ENCODE data around the gene TMPRSS6. TPM values are rescaled to one million over a fixed set of nuclear protein-coding genes. Genes with fewer than 3 reads are reported as not detected.

TMPRSS6 gene
- total RNA-seq, 6 experiments from 2014 or later, result not detected

- TF ChIP-seq, protein P1, sequence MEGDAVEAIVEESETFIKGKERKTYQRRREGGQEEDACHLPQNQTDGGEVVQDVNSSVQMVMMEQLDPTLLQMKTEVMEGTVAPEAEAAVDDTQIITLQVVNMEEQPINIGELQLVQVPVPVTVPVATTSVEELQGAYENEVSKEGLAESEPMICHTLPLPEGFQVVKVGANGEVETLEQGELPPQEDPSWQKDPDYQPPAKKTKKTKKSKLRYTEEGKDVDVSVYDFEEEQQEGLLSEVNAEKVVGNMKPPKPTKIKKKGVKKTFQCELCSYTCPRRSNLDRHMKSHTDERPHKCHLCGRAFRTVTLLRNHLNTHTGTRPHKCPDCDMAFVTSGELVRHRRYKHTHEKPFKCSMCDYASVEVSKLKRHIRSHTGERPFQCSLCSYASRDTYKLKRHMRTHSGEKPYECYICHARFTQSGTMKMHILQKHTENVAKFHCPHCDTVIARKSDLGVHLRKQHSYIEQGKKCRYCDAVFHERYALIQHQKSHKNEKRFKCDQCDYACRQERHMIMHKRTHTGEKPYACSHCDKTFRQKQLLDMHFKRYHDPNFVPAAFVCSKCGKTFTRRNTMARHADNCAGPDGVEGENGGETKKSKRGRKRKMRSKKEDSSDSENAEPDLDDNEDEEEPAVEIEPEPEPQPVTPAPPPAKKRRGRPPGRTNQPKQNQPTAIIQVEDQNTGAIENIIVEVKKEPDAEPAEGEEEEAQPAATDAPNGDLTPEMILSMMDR (IDR thresholded peaks at IDR 0.05), result no peak
- Mint-ChIP-seq H3K4me1 (ENCODE audit: low read depth) (peaks cover 14% of the 10 kb centered on the region), H3K9me3 (no peaks in the 10 kb centered on the region), H3K36me3 (ENCODE audit: low read depth) (no peaks in the 10 kb centered on the region), H3K27ac (no peak overlapping the region), H3K27me3 (ENCODE audit: insufficient read depth) (peaks cover 39% of the 10 kb centered on the region), H3K4me3 (no peak overlapping the region)
- no peak for DNase-seq
Observed at GRCh38 chr22:37084385-37084784, 25.1 kb downstream of the TMPRSS6 start.

- no peaks in the 10 kb centered on the region for H3K9me3 Mint-ChIP-seq
- no peaks in the 10 kb centered on the region for H3K36me3 Mint-ChIP-seq (ENCODE audit: low read depth)
- DNase-seq, result no peak
Observed at GRCh38 chr22:37083914-37084313, 25.6 kb downstream of the TMPRSS6 start.

GRCh38 chr22:37082251-37082873, 27.2 kb downstream of the TMPRSS6 start:
- Mint-ChIP-seq H3K4me3 (no peak overlapping the region), H3K36me3 (ENCODE audit: low read depth) (no peaks in the 10 kb centered on the region), H3K27ac (no peak overlapping the region), H3K9me3 (no peaks in the 10 kb centered on the region), H3K4me1 (ENCODE audit: low read depth) (peaks cover 15% of the 10 kb centered on the region), H3K27me3 (ENCODE audit: insufficient read depth) (peaks cover 40% of the 10 kb centered on the region)
- no peak for DNase-seq
- TF ChIP-seq, protein P1 (IDR thresholded peaks at IDR 0.05), result no peak

More at GRCh38 chr22:37083914-37084313, 25.6 kb downstream of the TMPRSS6 start:
- no peak overlapping the region for H3K27ac Mint-ChIP-seq
- peaks cover 18% of the 10 kb centered on the region for H3K4me1 Mint-ChIP-seq (ENCODE audit: low read depth)
- H3K4me3 Mint-ChIP-seq, result no peak overlapping the region
- TF ChIP-seq, protein P1 (IDR thresholded peaks at IDR 0.05), result no peak
- H3K27me3 Mint-ChIP-seq (ENCODE audit: insufficient read depth), result peaks cover 44% of the 10 kb centered on the region

DNA sequence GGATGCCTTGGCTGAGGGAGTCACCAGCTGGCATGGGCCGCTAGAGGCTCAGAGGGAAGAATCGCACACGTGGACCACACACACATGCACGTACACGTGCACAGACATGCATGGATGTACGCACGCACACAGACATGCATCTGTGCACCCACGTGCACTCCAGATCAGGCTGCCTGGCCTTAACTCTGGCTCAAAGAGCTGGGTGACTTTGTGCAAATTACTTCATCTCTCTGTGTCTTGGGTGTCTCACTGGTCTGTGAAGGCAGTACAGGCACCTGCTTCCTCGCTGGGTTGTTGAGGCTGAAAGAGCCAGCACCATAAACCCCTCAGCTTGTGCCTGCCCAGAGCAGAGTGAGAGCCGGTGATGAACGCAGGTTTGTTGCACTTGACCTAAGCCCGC, 28.7 kb downstream of the TMPRSS6 start:
- TF ChIP-seq, protein P1 (IDR thresholded peaks at IDR 0.05), result no peak
- no peaks in the 10 kb centered on the region for H3K9me3 Mint-ChIP-seq
- DNase-seq, result no peak
- no peak overlapping the region for H3K27ac Mint-ChIP-seq
- H3K4me3 Mint-ChIP-seq, result no peak overlapping the region
- no peaks in the 10 kb centered on the region for H3K36me3 Mint-ChIP-seq (ENCODE audit: low read depth)
- H3K4me1 Mint-ChIP-seq (ENCODE audit: low read depth), result peaks cover 15% of the 10 kb centered on the region
- H3K27me3 Mint-ChIP-seq (ENCODE audit: insufficient read depth), result peaks cover 40% of the 10 kb centered on the region

- no peaks in the 10 kb centered on the region for H3K36me3 Mint-ChIP-seq (ENCODE audit: low read depth)
- no peak for DNase-seq
- no peaks in the 10 kb centered on the region for H3K9me3 Mint-ChIP-seq
- H3K27ac Mint-ChIP-seq, result no peak overlapping the region
- no peak overlapping the region for H3K4me3 Mint-ChIP-seq
- H3K4me1 Mint-ChIP-seq (ENCODE audit: low read depth), result peaks cover 15% of the 10 kb centered on the region
- TF ChIP-seq, protein P1 (IDR thresholded peaks at IDR 0.05), result no peak
- H3K27me3 Mint-ChIP-seq (ENCODE audit: insufficient read depth), result peaks cover 40% of the 10 kb centered on the region
Observed at GRCh38 chr22:37080438-37080837, 29.1 kb downstream of the TMPRSS6 start.

Measured in HFFc6 (cell line).